Suprapubic skin (tissue), 3 donors: ENCODE measurements around the gene BCL11A.

Experiments
- CTCF ChIP-seq, 2 donors: fragments of 200-600 bp in 1 of 2; fragments of 450-650 bp in 1 of 2; sonication (generic) in 1 of 2; IDR thresholded peaks; one replicate each; pipeline ENCODE4 v1.5.1; 2016 to 2019; ENCODE audit warnings: antibody characterized with exemption in 2 of 2, mild to moderate bottlenecking in 1 of 2, moderate library complexity in 1 of 2
- EP300 ChIP-seq: sonication (generic); formaldehyde crosslinking; IDR thresholded peaks from one replicate; pipeline ENCODE4 v1.6.1; 2017; ENCODE audit warnings: antibody characterized with exemption
- POLR2A ChIP-seq, 2 donors: fragments of 450-650 bp; IDR thresholded peaks; one replicate each; pipeline ENCODE4 v1.6.1; 2017; ENCODE audit warnings: antibody characterized with exemption in 2 of 2, mild to moderate bottlenecking in 2 of 2, moderate library complexity in 2 of 2

GRCh38 chr2:60475123-60475830 lies 78.2 kb downstream of the BCL11A start:
- TF ChIP-seq CTCF (IDR thresholded peaks at IDR 0.05), result no peak
- no peak for TF ChIP-seq EP300
- no peak for TF ChIP-seq POLR2A (IDR thresholded peaks at IDR 0.05)
